GM12874 (cell line): ENCODE results near the gene LEAP2.

ENCODE experiments used
- CTCF ChIP-seq: IDR thresholded peaks from 2 replicates; pipeline ENCODE4 v1.5.1; 2011; ENCODE audit warnings: low read depth, mild to moderate bottlenecking, control low read depth, low read length, moderate library complexity; ENCODE audit not compliant: insufficient read depth

LEAP2 gene

GRCh38 chr5:132873119-132873929 is at the start of gene LEAP2:
Gene LEAP2, plus strand, starts transcription at chr5:132873668. Its CDS starts 27 bp downstream, at chr5:132873695.
- no peak for TF ChIP-seq CTCF

- no peak for TF ChIP-seq CTCF
These were observed 49.0 kb upstream of the LEAP2 start for GRCh38 chr5:132824426-132824825.

GRCh38 chr5:132825033-132825833 is 48.2 kb upstream of the LEAP2 start:
- TF ChIP-seq CTCF = no peak

- no peak for TF ChIP-seq CTCF
These were observed 47.6 kb upstream of the LEAP2 start for GRCh38 chr5:132825834-132826391.

GRCh38 chr5:132826424-132827082 is 46.9 kb upstream of the LEAP2 start:
- no peak for TF ChIP-seq CTCF

- no peak for TF ChIP-seq CTCF
These were observed 45.4 kb upstream of the LEAP2 start for GRCh38 chr5:132827943-132828673.
